Measurements from ENCODE around the gene CXCL14. TPM values are rescaled to one million over a fixed set of nuclear protein-coding genes. Genes with fewer than 3 reads are reported as not detected.

The CXCL14 gene
- 0.07 to 0.14 TPM (median 0.07 TPM) in 3 of 5 replicates, not detected in the others for total RNA-seq (2022; extraction: Qiagen RNA extraction; ENCODE audit: low read depth)

DNA sequence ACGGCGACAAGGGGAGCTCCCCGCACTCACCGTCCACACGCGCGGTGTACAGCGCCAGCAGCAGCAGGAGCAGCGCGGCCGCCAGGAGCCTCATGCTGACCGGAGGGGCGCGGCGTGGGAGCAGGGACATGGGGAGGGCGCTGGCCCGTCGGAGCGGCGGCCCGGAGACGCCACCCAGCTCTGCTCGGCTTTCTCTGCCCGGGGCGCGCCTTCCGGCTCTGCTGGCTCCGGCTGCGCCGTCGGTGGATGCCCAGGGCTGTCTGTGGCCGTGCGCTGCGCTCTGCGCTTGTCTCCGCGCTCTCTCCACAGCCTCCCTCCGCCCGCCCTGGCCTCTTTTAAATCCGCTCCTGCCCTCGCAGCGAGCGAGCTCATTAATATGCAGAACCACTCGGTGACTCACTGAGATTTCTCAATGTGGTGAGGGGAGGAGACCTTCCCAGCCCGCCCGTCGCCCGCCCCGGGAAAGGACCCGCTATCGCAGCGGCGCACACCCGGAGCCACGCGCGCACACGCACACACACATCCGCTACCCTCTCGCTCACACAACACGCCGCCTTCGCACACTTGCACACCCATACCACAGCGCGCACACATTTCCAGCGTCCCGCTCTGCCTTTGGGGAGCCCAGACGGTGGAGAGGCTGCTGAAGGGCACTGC is at the start of gene CXCL14:
Gene CXCL14, minus strand, starts transcription at position 307 of the 657 bp plus-strand sequence. Its CDS starts 213 bp downstream, at position 94.

GRCh38 chr5:135535820-135536801 is 42.7 kb downstream of the CXCL14 start, which contains the start of gene NEUROG1:
Gene NEUROG1, minus strand, starts transcription at chr5:135535964. Its CDS starts 274 bp downstream, at chr5:135535690.

Other genes with a start within 250 kb of the CXCL14 start
- gene MACROH2A1, start 179.8 kb downstream of the CXCL14 start, total RNA-seq (2022; extraction: Qiagen RNA extraction; ENCODE audit: low read depth) = 177 to 211 TPM (median 202 TPM) in 5 replicates
- not detected in 5 replicates for gene DCANP1, start 131.6 kb downstream of the CXCL14 start, total RNA-seq (2022; extraction: Qiagen RNA extraction; ENCODE audit: low read depth)
- gene TIFAB, start 126.6 kb downstream of the CXCL14 start, total RNA-seq (2022; extraction: Qiagen RNA extraction; ENCODE audit: low read depth) = not detected in 5 replicates
- gene NEUROG1, start 43.0 kb downstream of the CXCL14 start, total RNA-seq (2022; extraction: Qiagen RNA extraction; ENCODE audit: low read depth) = not detected in 5 replicates

All from A549 treated with RU486 at 1 μM for 4 hours (cell line).